HG03108 (cell line): ENCODE results near the gene KRT1.

Experiments used
- ATAC-seq: cut with Tn5 transposase; IDR thresholded peaks from one replicate; pipeline ENCODE4 v1.9.1; 2021; ENCODE audit warnings: moderate library complexity; ENCODE audit not compliant: unreplicated experiment

Gene KRT1

DNA sequence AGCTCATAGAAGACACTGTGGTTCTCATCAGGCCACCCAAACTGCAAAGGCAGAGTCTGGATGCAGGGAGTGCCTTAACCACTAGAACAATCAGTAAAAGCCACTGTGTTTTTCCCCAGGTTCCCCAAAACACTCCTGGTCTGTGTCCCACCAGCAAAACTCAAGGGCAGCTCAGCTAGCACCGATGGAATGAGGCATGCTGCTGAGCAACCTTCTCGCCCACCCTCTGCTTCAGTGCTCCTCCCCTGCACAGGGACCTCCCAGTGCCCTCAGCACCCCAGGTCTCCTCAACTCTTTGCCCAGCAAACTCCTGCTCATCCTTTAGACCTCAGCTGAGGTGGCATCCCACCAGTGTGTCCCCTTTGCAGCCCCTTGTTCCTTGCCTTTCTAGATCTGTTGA is 19.2 kb upstream of the KRT1 start:
- ATAC-seq: no peak

DNA sequence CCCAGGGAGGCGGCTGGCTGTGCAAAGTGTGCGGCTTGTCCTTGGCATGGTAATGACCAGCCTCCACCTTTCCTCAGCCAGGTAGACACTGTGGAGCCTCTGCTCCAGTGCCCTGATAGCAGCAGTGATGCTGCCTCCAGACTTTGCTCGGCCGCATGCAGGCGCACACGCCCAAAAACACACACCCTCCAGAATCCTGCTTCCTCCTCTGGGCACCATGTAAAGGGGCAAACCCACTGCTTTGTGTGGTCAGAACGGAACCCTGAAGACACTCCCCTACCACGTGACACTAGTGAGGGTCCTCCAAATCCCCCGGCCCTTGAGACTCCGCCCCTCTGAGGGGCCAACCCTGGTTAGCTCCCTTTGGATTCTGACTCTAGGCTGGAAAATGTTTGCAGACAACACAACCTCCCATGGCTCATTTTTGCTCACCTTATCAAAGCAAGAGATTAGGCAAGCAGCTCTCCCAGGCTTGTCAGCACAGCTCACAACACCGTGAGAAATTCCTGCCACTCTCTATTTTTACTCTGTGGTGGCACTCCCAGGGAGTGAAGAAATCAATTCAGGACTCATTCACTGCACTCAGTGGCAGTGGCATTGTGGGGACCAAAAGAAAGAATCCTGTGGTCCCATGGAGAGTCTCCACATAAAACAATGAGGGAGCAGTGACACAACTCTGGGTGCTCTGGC is 18.6 kb upstream of the KRT1 start:
- no peak for ATAC-seq

GRCh38 chr12:52697058-52697582 is 16.9 kb upstream of the KRT1 start:
- ATAC-seq: no peak

GRCh38 chr12:52696588-52696987 is 16.4 kb upstream of the KRT1 start:
- no peak for ATAC-seq

- ATAC-seq: no peak
Observed at GRCh38 chr12:52695039-52695438, 14.8 kb upstream of the KRT1 start.

DNA sequence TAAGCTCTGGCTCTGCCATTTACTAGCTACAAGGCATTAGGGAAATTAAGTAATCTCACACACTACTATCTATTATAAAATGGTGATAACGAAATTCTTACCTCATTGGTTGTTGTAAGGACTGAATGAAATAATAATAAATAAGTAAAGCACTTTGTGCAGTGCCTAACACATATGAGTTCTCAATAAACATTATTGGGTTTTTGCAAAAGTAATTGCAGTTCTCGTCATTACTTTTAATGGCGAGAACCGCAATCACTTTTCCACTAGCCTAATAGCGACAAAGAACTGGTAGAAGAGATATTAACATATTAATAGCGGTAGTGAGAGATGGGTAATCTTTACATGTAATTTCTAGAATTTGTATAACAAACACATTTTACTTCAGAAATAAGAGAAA is 13.9 kb upstream of the KRT1 start:
- no peak for ATAC-seq

- no peak for ATAC-seq
Observed at GRCh38 chr12:52693261-52693660, 13.1 kb upstream of the KRT1 start.

DNA sequence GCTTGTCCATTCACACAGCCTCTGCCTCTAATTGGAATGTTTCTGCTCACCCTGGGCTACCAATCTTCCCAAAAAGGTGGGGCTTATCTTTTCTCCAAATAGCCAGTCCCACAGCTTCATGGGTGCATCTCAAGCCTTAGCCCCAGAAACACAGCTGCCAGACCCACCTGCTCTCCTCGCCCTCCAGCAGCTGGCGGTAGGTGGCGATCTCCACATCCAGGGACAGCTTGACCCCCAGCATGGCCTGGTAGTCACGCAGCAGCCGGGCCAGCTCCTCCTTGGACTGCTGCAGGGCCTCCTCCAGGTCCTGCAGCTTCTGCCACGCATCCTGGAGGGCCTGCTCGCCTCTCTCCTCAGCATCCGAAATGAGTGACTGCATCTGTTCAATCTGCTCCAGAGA is 12.0 kb upstream of the KRT1 start:
- ATAC-seq: no peak

DNA sequence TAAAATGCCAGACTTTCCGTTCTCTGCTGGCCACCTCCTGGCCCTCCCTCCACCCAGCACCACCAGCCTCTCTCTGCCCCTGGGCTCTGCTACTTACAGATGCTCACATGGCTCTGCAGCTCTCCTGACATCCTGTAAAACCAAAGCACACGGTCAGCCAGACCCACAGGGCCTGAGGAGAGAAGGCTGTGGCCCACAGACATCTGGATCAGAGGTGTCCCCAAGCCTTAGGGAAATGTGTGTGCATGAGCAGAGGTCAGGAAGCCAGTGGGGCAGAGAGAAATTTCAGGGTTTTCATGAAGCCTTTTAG is 11.6 kb upstream of the KRT1 start:
- ATAC-seq: no peak

DNA sequence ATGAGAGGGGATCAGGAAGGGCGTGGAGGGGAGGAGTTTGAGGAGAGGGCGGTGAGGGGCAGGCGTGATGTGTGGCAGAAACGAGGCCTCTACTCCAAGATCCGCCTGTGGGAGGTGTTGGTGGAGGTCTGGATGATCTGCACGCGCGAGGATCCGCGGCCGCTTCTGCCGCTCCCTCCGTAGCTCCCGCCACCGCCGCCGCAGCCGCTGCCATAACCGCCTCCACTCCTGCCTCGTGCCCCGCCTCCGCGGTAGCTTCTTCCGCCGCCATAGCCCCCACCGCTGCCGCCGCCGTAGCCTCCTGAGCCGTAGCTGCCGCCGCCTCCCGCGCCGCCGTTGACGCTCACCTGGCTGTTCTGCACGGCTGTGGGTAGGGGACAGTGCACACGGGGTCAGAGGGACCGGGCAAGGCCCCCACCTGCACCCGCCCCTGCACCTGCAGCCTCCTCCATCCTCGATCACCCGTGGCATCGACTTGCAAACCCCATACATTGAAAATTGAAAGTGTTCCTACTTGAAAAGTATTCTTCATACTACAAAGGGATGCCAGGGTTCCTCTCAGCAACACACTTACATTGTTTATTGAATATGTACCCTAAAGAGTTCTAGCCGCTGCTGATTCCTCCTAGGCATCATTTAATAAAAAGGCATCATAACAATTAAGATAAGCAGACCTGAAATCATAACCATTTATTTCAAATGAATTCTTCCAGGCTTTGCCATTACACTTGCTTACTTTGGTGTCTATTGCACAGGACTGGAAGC is 11.1 kb upstream of the KRT1 start:
- ATAC-seq: no peak

- ATAC-seq: no peak
Observed at GRCh38 chr12:52690351-52691075, 10.3 kb upstream of the KRT1 start.

DNA sequence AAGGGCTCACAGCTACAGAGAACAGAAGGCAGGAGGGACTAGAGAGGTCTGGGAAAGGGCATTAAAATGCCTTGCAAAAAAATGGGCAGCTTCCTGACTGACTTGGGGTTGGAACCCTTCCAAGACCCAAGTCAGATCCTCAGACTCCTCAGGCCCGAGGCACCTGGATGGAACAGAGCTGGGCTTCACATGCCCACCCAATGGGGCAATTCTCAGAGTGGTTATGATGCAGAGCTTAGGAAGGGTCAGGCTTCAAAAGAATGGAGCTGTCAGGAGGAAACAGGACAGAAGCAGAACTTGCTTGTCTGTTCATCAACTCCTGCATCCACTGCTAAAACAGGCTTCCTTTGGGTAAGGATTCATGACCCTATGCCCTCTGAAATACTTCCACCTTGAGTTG is 9.7 kb upstream of the KRT1 start:
- ATAC-seq: no peak

GRCh38 chr12:52689239-52689638 is 9.0 kb upstream of the KRT1 start:
- ATAC-seq: no peak

DNA sequence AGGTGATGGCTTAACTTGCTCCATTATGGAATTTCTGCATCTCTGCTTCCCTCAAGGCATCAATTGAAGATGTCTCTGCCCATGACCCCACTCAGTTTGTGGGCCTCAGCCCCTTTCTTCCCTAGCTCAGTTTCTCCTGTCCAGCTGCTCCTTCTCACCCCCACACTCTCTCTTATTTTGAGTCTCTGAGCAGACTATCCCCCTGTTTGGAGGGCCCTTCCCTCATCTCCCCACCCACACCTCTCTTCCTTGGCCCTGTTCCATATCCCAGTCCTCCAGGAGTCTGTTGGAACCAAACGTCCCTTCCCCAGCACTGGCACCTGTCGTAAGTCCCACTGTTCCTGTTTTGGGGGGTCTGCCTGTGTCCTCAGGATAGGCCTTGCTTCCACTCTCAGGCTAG is 8.3 kb upstream of the KRT1 start:
- no peak for ATAC-seq

GRCh38 chr12:52687497-52688385 is 7.5 kb upstream of the KRT1 start:
- ATAC-seq: no peak

DNA sequence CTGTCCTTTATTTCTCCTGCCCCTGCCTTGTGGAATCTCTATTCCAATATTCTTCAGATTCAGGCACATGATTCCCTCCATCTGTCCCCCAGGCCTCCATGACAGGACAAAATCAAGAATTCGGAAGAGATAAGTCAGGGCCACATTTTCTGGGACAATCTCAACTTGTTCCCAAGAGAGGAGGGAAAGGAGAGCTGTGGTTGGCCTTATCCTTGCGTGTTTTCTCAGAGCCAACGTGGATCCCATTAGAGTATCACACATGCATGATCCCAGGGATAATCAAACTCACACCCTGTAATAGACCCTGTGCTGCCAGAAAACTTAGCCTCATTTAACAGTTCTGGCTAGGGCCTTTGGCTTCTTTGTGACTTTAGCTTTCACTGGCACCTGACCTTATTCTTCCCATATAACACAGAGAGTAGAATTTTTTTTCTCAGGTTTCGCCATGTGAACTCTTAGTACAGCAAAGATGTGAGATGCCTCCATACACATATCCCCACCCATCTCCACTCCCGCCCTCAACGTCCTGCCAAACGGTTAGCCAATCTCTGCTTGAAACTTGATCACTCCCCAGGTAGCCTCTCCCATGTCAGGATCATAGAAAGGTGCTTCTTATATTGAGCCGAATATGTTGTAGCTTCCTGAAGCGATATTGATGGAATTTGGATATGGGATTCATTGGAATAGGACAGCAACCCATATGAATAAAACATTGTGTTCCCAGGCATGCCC is 6.7 kb upstream of the KRT1 start:
- ATAC-seq: no peak

- no peak for ATAC-seq
Observed at GRCh38 chr12:52686063-52686462, 5.9 kb upstream of the KRT1 start.

DNA sequence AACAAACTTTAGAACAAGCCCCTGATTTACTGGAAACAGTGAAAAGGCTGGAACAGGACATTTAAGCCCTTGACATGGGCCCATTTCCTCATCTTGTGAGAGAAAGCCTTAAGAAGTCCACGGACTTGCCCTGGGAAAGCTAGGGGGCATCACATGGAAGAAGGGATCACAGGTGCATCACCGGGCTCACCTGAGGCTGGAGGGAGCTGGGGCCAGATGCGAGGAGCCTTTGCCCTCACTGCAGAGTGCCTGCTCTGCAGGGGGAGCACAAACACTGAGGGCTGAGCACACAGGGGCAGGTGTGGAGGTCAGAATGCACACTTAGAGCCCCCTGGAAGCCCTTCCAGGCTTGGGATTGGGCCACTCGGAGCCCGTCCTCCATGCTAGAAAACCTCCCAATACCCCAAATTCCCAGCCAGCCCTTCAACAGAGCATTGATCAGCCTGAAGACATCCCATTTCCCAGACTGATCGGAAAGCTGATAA is 5.2 kb upstream of the KRT1 start:
- no peak for ATAC-seq

GRCh38 chr12:52684431-52684830 is 4.2 kb upstream of the KRT1 start:
- no peak for ATAC-seq
